Suprapubic skin (tissue), 4 donors: Measurements from ENCODE around the gene XPC.

Source experiments
- CTCF ChIP-seq, 2 donors: fragments of 200-600 bp in 1 of 2; fragments of 450-650 bp in 1 of 2; sonication (generic) in 1 of 2; IDR thresholded peaks; one replicate each; pipeline ENCODE4 v1.5.1; 2016 to 2019; ENCODE audit warnings: antibody characterized with exemption in 2 of 2, mild to moderate bottlenecking in 1 of 2, moderate library complexity in 1 of 2
- POLR2A ChIP-seq, 2 donors: fragments of 450-650 bp; IDR thresholded peaks; one replicate each; pipeline ENCODE4 v1.6.1; 2017; ENCODE audit warnings: antibody characterized with exemption in 2 of 2, mild to moderate bottlenecking in 2 of 2, moderate library complexity in 2 of 2
- POLR2AphosphoS5 ChIP-seq, 3 donors: sonication (generic); formaldehyde crosslinking; IDR thresholded peaks; one replicate each; pipeline ENCODE4 v1.6.1; 2017; ENCODE audit warnings: antibody characterized with exemption in 3 of 3

GRCh38 chr3:14129296-14129695, 49.1 kb downstream of the XPC start:
- TF ChIP-seq POLR2A (IDR thresholded peaks at IDR 0.05) (no peak), CTCF (IDR thresholded peaks at IDR 0.05) (no peak), POLR2AphosphoS5 (IDR thresholded peaks at IDR 0.05) (no peak)
